ENCODE measurements around the gene ANKDD1B. TPM values are rescaled to one million over a fixed set of nuclear protein-coding genes. Genes with fewer than 3 reads are reported as not detected.

ANKDD1B gene
- total RNA-seq, 1 donor from 2014 or later, result 0.63 TPM

DNA sequence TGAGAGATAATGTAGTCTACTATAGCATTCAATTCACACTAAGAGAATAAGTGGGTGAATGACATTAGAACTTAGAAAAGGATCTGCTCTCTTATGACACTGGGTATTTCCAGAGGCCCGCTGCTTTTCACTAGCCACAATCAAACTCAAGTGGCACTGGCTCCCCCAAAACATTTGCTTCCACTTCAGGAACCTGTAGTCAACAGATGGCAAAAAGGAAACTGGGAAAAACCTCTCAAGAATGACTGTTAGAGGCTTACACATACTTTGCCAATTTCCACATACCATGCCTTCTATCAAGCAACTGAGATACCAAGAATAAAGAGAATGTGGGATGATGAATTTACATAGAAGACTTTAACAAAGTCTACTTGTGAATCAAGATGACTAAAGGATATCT is 94.8 kb downstream of the ANKDD1B start:
- Histone ChIP-seq H3K4me3 (ENCODE audit: low read depth, low read length) (no peak overlapping the region), H3K36me3 (ENCODE audit: control insufficient read depth, insufficient read depth, low read length) (no peaks in the 10 kb centered on the region), H3K27me3 (ENCODE audit: control insufficient read depth, insufficient read depth, low read length) (no peaks in the 10 kb centered on the region)
- no peak for DNase-seq (ENCODE audit: low read depth)
- TF ChIP-seq CTCF (IDR thresholded peaks at IDR 0.05; ENCODE audit: insufficient read depth, low read length, poor library complexity, severe bottlenecking), result no peak

- TF ChIP-seq CTCF (IDR thresholded peaks at IDR 0.05; ENCODE audit: insufficient read depth, low read length, poor library complexity, severe bottlenecking), result no peak
- DNase-seq (ENCODE audit: low read depth), result no peak
- no peaks in the 10 kb centered on the region for H3K36me3 ChIP-seq (ENCODE audit: control insufficient read depth, insufficient read depth, low read length)
Observed at GRCh38 chr5:75706775-75707174, 95.5 kb downstream of the ANKDD1B start.

GRCh38 chr5:75707911-75708509 is 96.8 kb downstream of the ANKDD1B start:
- no peak for TF ChIP-seq CTCF (IDR thresholded peaks at IDR 0.05; ENCODE audit: insufficient read depth, low read length, poor library complexity, severe bottlenecking)
- H3K27me3 ChIP-seq (ENCODE audit: control insufficient read depth, insufficient read depth, low read length), result no peaks in the 10 kb centered on the region
- H3K4me3 ChIP-seq (ENCODE audit: low read depth, low read length), result no peak overlapping the region
- no peaks in the 10 kb centered on the region for H3K36me3 ChIP-seq (ENCODE audit: control insufficient read depth, insufficient read depth, low read length)
- no peak for DNase-seq (ENCODE audit: low read depth)

More at GRCh38 chr5:75706775-75707174, 95.5 kb downstream of the ANKDD1B start:
- Histone ChIP-seq H3K27me3 (ENCODE audit: control insufficient read depth, insufficient read depth, low read length) (no peaks in the 10 kb centered on the region), H3K4me3 (ENCODE audit: low read depth, low read length) (no peak overlapping the region)

- H3K4me3 ChIP-seq (ENCODE audit: low read depth, low read length), result no peak overlapping the region
- no peaks in the 10 kb centered on the region for H3K27me3 ChIP-seq (ENCODE audit: control insufficient read depth, insufficient read depth, low read length)
- no peaks in the 10 kb centered on the region for H3K36me3 ChIP-seq (ENCODE audit: control insufficient read depth, insufficient read depth, low read length)
- no peak for DNase-seq (ENCODE audit: low read depth)
- no peak for TF ChIP-seq CTCF (IDR thresholded peaks at IDR 0.05; ENCODE audit: insufficient read depth, low read length, poor library complexity, severe bottlenecking)
Observed at GRCh38 chr5:75710637-75711036, 99.4 kb downstream of the ANKDD1B start.

- no peak for DNase-seq (ENCODE audit: low read depth)
- TF ChIP-seq CTCF (IDR thresholded peaks at IDR 0.05; ENCODE audit: insufficient read depth, low read length, poor library complexity, severe bottlenecking), result no peak
- no peaks in the 10 kb centered on the region for H3K36me3 ChIP-seq (ENCODE audit: control insufficient read depth, insufficient read depth, low read length)
- no peaks in the 10 kb centered on the region for H3K27me3 ChIP-seq (ENCODE audit: control insufficient read depth, insufficient read depth, low read length)
- H3K4me3 ChIP-seq (ENCODE audit: low read depth, low read length), result no peak overlapping the region
Observed at GRCh38 chr5:75711151-75711550, 99.9 kb downstream of the ANKDD1B start.

DNA sequence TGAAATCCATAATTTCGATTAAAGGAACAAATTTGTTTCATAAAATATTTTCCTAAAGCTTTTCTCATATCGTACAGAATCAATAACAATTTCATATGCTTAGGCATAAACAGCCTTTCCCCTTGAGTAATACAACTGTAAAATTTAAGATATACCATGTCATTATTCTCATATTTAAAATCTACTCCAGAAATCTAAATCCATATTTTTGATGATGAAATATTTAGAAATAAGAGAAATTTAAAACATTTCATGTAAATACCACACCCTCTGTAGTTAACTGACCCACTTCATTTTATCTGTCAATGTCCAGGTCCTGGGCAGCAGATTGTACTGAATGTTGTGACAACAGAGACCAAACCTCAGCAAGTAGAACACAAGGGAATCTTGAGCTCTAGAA is 100.8 kb downstream of the ANKDD1B start:
- no peak overlapping the region for H3K4me3 ChIP-seq (ENCODE audit: low read depth, low read length)
- no peaks in the 10 kb centered on the region for H3K36me3 ChIP-seq (ENCODE audit: control insufficient read depth, insufficient read depth, low read length)
- DNase-seq (ENCODE audit: low read depth), result no peak
- TF ChIP-seq CTCF (IDR thresholded peaks at IDR 0.05; ENCODE audit: insufficient read depth, low read length, poor library complexity, severe bottlenecking), result no peak
- no peaks in the 10 kb centered on the region for H3K27me3 ChIP-seq (ENCODE audit: control insufficient read depth, insufficient read depth, low read length)
